SK-N-SH (cell line): ENCODE results near the gene ADK. TPM values are rescaled to one million over a fixed set of nuclear protein-coding genes. Genes with fewer than 3 reads are reported as not detected.
"Not testable (repeated sequence)": the region's sequence is repeated elsewhere in the genome, so short reads cannot be mapped to it uniquely, and the experiment has no call there.

Experiments used
- CTCF ChIA-PET: fragments of 300-600, 350-600 bp; formaldehyde crosslinking; extraction: SDS; loops from one replicate; lab custom pipeline; 2021; lab: Yijun Ruan, JAX
- POLR2A ChIA-PET: fragments of 350-600 bp; sonication (Branson Sonifier 250); formaldehyde crosslinking; extraction: SDS; loops from one replicate; lab custom pipeline; 2020; ENCODE audit warnings: antibody characterized with exemption, inconsistent platforms; lab: Yijun Ruan, JAX
- DNase-seq: peaks from one replicate; pipeline ENCODE4 v3.0.0; 2012
- H2AFZ ChIP-seq: fragments of 200-600 bp; sonication (generic); 2 replicates; pipeline ENCODE4 v1.8.1; 2016; ENCODE audit warnings: antibody characterized with exemption, mild to moderate bottlenecking, low read depth
- H3F3A ChIP-seq: fragments of 200-600 bp; sonication (generic); replicated peaks from 2 replicates; pipeline ENCODE3; 2016; ENCODE audit warnings: antibody characterized with exemption, mild to moderate bottlenecking; ENCODE audit not compliant: insufficient read depth
- H3K27ac ChIP-seq, 2 experiments: fragments of 200-500 bp in 1 of 2; fragments of 200-600 bp in 1 of 2; sonication (Bioruptor generic) in 1 of 2; sonication (generic), shearing (Covaris generic) in 1 of 2; 2 replicates each; pipeline versions ENCODE4 v1.5.1 to v1.6.1; 2014 to 2016; ENCODE audit warnings: low read depth in 2 of 2, inconsistent platforms in 1 of 2, low read length in 1 of 2, mild to moderate bottlenecking in 1 of 2, mixed read lengths in 1 of 2
- H3K27me3 ChIP-seq: fragments of 200-600 bp; sonication (generic), shearing (Covaris generic); 2 replicates; pipeline ENCODE4 v1.6.1; 2016; ENCODE audit warnings: mixed run types; ENCODE audit not compliant: insufficient read depth
- H3K36me3 ChIP-seq, 2 experiments: fragments of 200-500 bp in 1 of 2; fragments of 200-600 bp in 1 of 2; sonication (Bioruptor generic) in 1 of 2; sonication (generic) in 1 of 2; replicated peaks in 1 of 2; 2 replicates each; pipeline versions ENCODE3 to v1.5.1; 2014 to 2016; ENCODE audit warnings: low read length in 1 of 2, mild to moderate bottlenecking in 1 of 2; ENCODE audit not compliant: insufficient read depth in 2 of 2, control insufficient read depth in 1 of 2
- H3K4me1 ChIP-seq, 2 experiments: fragments of 200-500 bp in 1 of 2; fragments of 200-600 bp in 1 of 2; sonication (Bioruptor generic) in 1 of 2; sonication (generic), shearing (Covaris generic) in 1 of 2; 2 replicates each; pipeline versions ENCODE4 v1.5.1 to v1.6.1; 2014 to 2016; ENCODE audit warnings: low read depth in 1 of 2, low read length in 1 of 2, mixed run types in 1 of 2; ENCODE audit not compliant: insufficient read depth in 2 of 2, control insufficient read depth in 1 of 2
- H3K4me2 ChIP-seq: fragments of 200-600 bp; sonication (generic), shearing (Covaris generic); 2 replicates; pipeline ENCODE4 v1.6.1; 2017; ENCODE audit warnings: mixed run types
- H3K4me3 ChIP-seq, 2 experiments: fragments of 200-500 bp in 1 of 2; fragments of 200-600 bp in 1 of 2; sonication (Bioruptor generic) in 1 of 2; sonication (generic), shearing (Covaris generic) in 1 of 2; 2 replicates each; pipeline versions ENCODE4 v1.5.1 to v1.8.1; 2014 to 2016; ENCODE audit warnings: low read depth in 2 of 2, inconsistent platforms in 1 of 2, low read length in 1 of 2, mild to moderate bottlenecking in 1 of 2, mixed read lengths in 1 of 2, moderate library complexity in 1 of 2
- H3K79me2 ChIP-seq: fragments of 200-600 bp; sonication (generic); 2 replicates; pipeline ENCODE4 v1.8.1; 2017; ENCODE audit warnings: mild to moderate bottlenecking; ENCODE audit not compliant: insufficient read depth
- H3K9ac ChIP-seq: fragments of 200-600 bp; sonication (generic); 2 replicates; pipeline ENCODE4 v1.6.1; 2017; ENCODE audit warnings: mixed run types
- H3K9me2 ChIP-seq: fragments of 200-600 bp; sonication (generic); 2 replicates; pipeline ENCODE4 v1.6.1; 2017; ENCODE audit warnings: mixed run types
- H3K9me3 ChIP-seq: fragments of 200-600 bp; sonication (generic); 2 replicates; pipeline ENCODE4 v1.6.1; 2017; ENCODE audit warnings: mixed run types, mild to moderate bottlenecking, moderate library complexity
- H4K20me1 ChIP-seq: fragments of 200-600 bp; sonication (generic); 2 replicates; pipeline ENCODE4 v1.6.1; 2017; ENCODE audit warnings: mild to moderate bottlenecking, mixed run types; ENCODE audit not compliant: insufficient read depth
- CHD2 ChIP-seq: fragments of 150-350 bp; IDR thresholded peaks from 2 replicates; pipeline ENCODE4 v1.6.1; 2018; ENCODE audit warnings: low read length; ENCODE audit not compliant: partially characterized antibody
- ELF1 ChIP-seq: IDR thresholded peaks from 2 replicates; pipeline ENCODE4 v1.4.0; 2012
- EP300 ChIP-seq, 2 experiments: IDR thresholded peaks; 2 replicates each; pipeline versions ENCODE4 v1.4.0 to v1.6.1; 2012; ENCODE audit warnings: borderline replicate concordance in 1 of 2, low read depth in 1 of 2, low read length in 1 of 2
- FOXM1 ChIP-seq: IDR thresholded peaks from 2 replicates; pipeline ENCODE4 v1.4.0; 2012; ENCODE audit warnings: low read depth, mild to moderate bottlenecking
- GABPA ChIP-seq: IDR thresholded peaks from 2 replicates; pipeline ENCODE4 v1.4.0; 2012; ENCODE audit warnings: low read depth, mild to moderate bottlenecking
- GATA2 ChIP-seq: sonication (generic); formaldehyde crosslinking; IDR thresholded peaks from 2 replicates; pipeline ENCODE4 v1.5.0; 2020; ENCODE audit warnings: mild to moderate bottlenecking, missing genetic modification reagents
- MEF2A ChIP-seq: IDR thresholded peaks from 2 replicates; pipeline ENCODE4 v1.4.0; 2012; ENCODE audit warnings: low read depth, borderline replicate concordance
- MXI1 ChIP-seq: IDR thresholded peaks from 2 replicates; pipeline ENCODE4 v1.6.1; 2012; ENCODE audit warnings: mild to moderate bottlenecking, low read depth, low read length, improper control_type of control experiment
- NFIC ChIP-seq: IDR thresholded peaks from 2 replicates; pipeline ENCODE4 v1.4.0; 2012; ENCODE audit warnings: borderline replicate concordance
- RAD21 ChIP-seq: IDR thresholded peaks from 2 replicates; pipeline ENCODE4 v1.6.1; 2012; ENCODE audit warnings: mild to moderate bottlenecking, low read length
- TAF1 ChIP-seq: IDR thresholded peaks from 2 replicates; pipeline ENCODE4 v1.6.1; 2012; ENCODE audit warnings: low read depth, mild to moderate bottlenecking, low read length, moderate library complexity, borderline replicate concordance
- TCF12 ChIP-seq: IDR thresholded peaks from 2 replicates; pipeline ENCODE4 v1.4.0; 2012
- TEAD4 ChIP-seq: IDR thresholded peaks from 2 replicates; pipeline ENCODE4 v1.4.0; 2012; ENCODE audit warnings: mild to moderate bottlenecking, borderline replicate concordance; ENCODE audit not compliant: insufficient read depth
- YY1 ChIP-seq: IDR thresholded peaks from 2 replicates; pipeline ENCODE4 v1.4.0; 2012; ENCODE audit warnings: low read depth, mild to moderate bottlenecking
- whole genome bisulfite sequencing: methylation state at CpG from one replicate; pipeline ENCODE4 v1.1.6; 2017; ENCODE audit warnings: low lambda C conversion rate; 5-methylcytosine and 5-hydroxymethylcytosine counted together
- polyA plus RNA-seq, 3 experiments: library from polyadenylated mRNA; depleted of rRNA; stranded (reverse); fragments of >200 nt; gene quantifications; 2 replicates each; pipeline ENCODE4 v1.2.3, GENCODE V29; 2012
- TF ChIP-seq, protein P1 (sequence below): IDR thresholded peaks from 2 replicates; pipeline ENCODE4; 2012
- TF ChIP-seq, protein P2 (sequence below): IDR thresholded peaks from 2 replicates; pipeline ENCODE4 v1.4.0; 2012; ENCODE audit warnings: low read depth, borderline replicate concordance

ADK gene
- polyA plus RNA-seq, 1 of the 3 experiments (the other 2 are of a cell fraction), result 25.1 TPM

DNA sequence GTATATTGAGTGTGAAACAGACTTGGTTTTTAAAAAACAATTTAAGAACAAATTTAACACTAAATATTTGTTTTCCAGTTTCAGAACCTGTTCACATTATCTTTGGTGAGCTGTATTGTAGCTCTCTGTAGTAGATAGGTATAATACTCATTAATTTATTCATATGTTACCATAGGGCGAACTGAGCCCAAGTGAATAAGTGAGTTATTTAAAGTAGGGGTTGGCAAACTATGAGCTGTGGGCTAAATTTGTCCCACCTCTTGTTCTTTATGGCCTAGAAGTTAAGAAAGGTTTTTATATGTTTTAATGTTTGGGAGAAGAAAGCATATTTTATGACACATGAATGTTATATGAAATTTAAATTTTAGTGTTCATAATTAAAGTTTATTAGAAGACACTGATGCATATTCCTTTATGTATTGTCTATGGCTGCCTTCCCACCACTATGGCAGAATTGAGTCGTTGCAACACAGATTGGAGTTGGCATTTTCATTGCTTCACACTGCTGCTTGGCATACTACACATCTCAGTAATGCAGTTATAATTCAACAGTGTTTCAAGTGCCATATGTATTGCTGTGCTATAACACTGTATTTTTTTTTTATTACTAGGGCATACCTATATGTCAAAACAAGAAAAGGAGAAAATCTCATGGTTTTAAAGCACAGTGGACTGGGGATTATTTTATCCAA is 146.5 kb downstream of the ADK start:
- ChIA-PET CTCF (no interaction called here), POLR2A (no interaction called here)
- no peak overlapping the region for H3K4me2 ChIP-seq
- no peak overlapping the region for H3K9ac ChIP-seq
- 74% methylated on average over 2 of the region's 2 CpGs for WGBS
- no peak overlapping the region for H3K27ac ChIP-seq
- 0 out of 2 replicates have a peak, but pooled peaks cover 3% of the 10 kb centered on the region for H3K9me2 ChIP-seq
- H3K4me3 ChIP-seq, result no peak overlapping the region
- H3K4me1 ChIP-seq, result peaks cover 3 to 4% of the 10 kb centered on the region in 2 experiments; a peak in 2 of 4 replicates
- no peak for DNase-seq
- no peak overlapping the region for H2AFZ ChIP-seq
- H3K79me2 ChIP-seq, result peaks cover 28% of the 10 kb centered on the region; the same call in 1 of the 2 replicates
- H3K27me3 ChIP-seq, result no peaks in the 10 kb centered on the region
- no peaks in the 10 kb centered on the region for H4K20me1 ChIP-seq
- TF ChIP-seq, protein P1, sequence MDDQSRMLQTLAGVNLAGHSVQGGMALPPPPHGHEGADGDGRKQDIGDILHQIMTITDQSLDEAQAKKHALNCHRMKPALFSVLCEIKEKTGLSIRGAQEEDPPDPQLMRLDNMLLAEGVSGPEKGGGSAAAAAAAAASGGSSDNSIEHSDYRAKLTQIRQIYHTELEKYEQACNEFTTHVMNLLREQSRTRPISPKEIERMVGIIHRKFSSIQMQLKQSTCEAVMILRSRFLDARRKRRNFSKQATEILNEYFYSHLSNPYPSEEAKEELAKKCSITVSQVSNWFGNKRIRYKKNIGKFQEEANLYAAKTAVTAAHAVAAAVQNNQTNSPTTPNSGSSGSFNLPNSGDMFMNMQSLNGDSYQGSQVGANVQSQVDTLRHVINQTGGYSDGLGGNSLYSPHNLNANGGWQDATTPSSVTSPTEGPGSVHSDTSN, result peak; percentile 19; the same call in 1 of the 2 replicates
- TF ChIP-seq FOXM1 (no peak), TAF1 (no peak)
- no peaks in the 10 kb centered on the region for H3K9me3 ChIP-seq
- peaks cover 0 to 12% of the 10 kb centered on the region in 2 experiments for H3K36me3 ChIP-seq
- peaks cover 15% of the 10 kb centered on the region for H3F3A ChIP-seq

DNA sequence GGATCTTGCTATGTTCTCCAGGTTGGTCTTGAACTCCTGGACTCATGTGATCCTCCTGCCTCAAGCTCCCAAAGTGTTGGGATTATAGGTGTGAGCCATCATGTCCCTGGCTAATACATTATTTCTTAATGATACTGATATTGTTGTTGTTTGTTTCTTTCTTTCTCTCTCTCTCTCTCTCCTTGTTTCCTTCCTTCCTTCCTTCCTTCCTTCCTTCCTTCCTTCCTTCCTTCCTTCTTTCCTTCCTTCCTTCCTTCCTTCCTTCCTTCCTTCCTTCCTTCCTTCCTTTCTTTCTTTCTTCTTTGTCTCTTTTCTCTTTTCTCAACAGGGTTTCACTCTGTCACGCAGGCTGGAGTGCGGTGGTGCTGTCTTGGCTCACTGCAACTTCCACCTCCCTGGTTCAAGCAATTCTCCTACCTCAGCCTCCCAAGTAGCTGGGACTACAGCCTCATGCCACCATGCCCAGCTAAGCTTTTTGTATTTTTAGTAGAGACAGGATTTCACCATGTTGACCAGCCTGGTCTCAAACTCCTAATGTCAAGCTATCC is 149.1 kb downstream of the ADK start:
- H4K20me1 ChIP-seq, H3K4me1 ChIP-seq, POLR2A ChIA-PET, H3K9ac ChIP-seq, H3K9me3 ChIP-seq, H3K27me3 ChIP-seq, CTCF ChIA-PET, H2AFZ ChIP-seq, H3K4me3 ChIP-seq, H3K9me2 ChIP-seq, H3F3A ChIP-seq, H3K4me2 ChIP-seq, DNase-seq, H3K27ac ChIP-seq: not testable (repeated sequence)
- Histone ChIP-seq H3K36me3 (peaks cover 0 to 12% of the 10 kb centered on the region in 2 experiments), H3K79me2 (peaks cover 31% of the 10 kb centered on the region; the same call in 1 of the 2 replicates)
- WGBS, result 100% methylated on average over 2 of the region's 2 CpGs

DNA sequence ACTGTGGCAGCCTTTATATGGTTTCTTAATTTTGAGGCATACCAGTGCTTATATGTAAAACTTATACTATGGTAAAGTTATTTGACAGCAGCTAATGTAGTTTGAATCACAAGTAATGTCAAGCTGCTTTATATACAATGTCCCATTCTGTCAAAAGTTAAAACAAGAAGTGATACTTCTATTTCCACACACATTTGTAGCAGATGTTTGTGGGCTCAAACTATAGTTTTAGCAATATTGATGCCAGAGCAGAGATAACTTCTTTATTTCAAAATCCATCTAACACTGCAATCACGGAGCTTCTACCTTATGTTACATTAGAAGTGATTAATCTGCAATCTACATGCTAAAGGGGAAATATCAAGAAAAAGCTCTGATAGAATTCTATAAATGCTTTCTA is 149.6 kb downstream of the ADK start:
- no peak overlapping the region for H3K4me2 ChIP-seq
- H3K36me3 ChIP-seq, result peaks cover 0 to 12% of the 10 kb centered on the region in 2 experiments
- no peak for DNase-seq
- no peaks in the 10 kb centered on the region for H3K27me3 ChIP-seq
- no peak overlapping the region for H3K4me3 ChIP-seq
- peaks cover 0 to 6% of the 10 kb centered on the region in 2 experiments; a peak in 2 of 4 replicates for H3K4me1 ChIP-seq
- no peaks in the 10 kb centered on the region for H4K20me1 ChIP-seq
- 56% methylated on average over 1 of the region's 1 CpG for WGBS
- no peak overlapping the region for H2AFZ ChIP-seq
- H3K27ac ChIP-seq, result no peak overlapping the region
- CTCF ChIA-PET, result no interaction called here
- no peaks in the 10 kb centered on the region for H3K9me3 ChIP-seq
- no peaks in the 10 kb centered on the region for H3F3A ChIP-seq
- peaks cover 26% of the 10 kb centered on the region; the same call in 1 of the 2 replicates for H3K79me2 ChIP-seq
- no peak for TF ChIP-seq CHD2
- TF ChIP-seq EP300 (IDR thresholded peaks at IDR 0.05; ENCODE audit: borderline replicate concordance in 1 of 2, low read depth in 1 of 2, low read length in 1 of 2), result no peak
- no peak for TF ChIP-seq ELF1
- no peak for TF ChIP-seq TEAD4
- TF ChIP-seq GATA2 (CRISPR knock-in tag), result no peak
- no peak for TF ChIP-seq TCF12
- TF ChIP-seq GABPA, result no peak
- no peak for TF ChIP-seq MEF2A
- no peak for TF ChIP-seq YY1
- TF ChIP-seq RAD21, result no peak
- TF ChIP-seq NFIC, result no peak
- TF ChIP-seq TAF1, result no peak
- TF ChIP-seq, protein P2, sequence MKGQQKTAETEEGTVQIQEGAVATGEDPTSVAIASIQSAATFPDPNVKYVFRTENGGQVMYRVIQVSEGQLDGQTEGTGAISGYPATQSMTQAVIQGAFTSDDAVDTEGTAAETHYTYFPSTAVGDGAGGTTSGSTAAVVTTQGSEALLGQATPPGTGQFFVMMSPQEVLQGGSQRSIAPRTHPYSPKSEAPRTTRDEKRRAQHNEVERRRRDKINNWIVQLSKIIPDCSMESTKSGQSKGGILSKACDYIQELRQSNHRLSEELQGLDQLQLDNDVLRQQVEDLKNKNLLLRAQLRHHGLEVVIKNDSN, result no peak
- no peak for TF ChIP-seq MXI1
- H3K9ac ChIP-seq, result no peak overlapping the region
- 0 out of 2 replicates have a peak, but pooled peaks cover 3% of the 10 kb centered on the region for H3K9me2 ChIP-seq
- POLR2A ChIA-PET, result no interaction called here
